ENCODE measurements around the gene PPP6R2. TPM values are rescaled to one million over a fixed set of nuclear protein-coding genes. Genes with fewer than 3 reads are reported as not detected.
A peak's percentile ranks its signal among the peaks of the same experiment; 100 is the strongest.

The PPP6R2 gene
- total RNA-seq, 1 donor from 2014 or later, result 67.0 TPM

GRCh38 chr22:50469377-50470305 is 126.5 kb downstream of the PPP6R2 start:
- peak; percentile 31 for DNase-seq

GRCh38 chr22:50470491-50470890 is 127.4 kb downstream of the PPP6R2 start:
- DNase-seq, result no peak

- no peak for DNase-seq
These were observed 128.2 kb downstream of the PPP6R2 start for GRCh38 chr22:50471197-50471847.

GRCh38 chr22:50471962-50472361 is 128.8 kb downstream of the PPP6R2 start:
- no peak for DNase-seq

- peak; percentile 42 for DNase-seq
These were observed 130.0 kb downstream of the PPP6R2 start for GRCh38 chr22:50473088-50473487.

GRCh38 chr22:50473855-50474671 is 130.9 kb downstream of the PPP6R2 start:
- peak; percentile 63 for DNase-seq

GRCh38 chr22:50474710-50475651 is 131.9 kb downstream of the PPP6R2 start, which contains the start of gene SBF1:
Gene SBF1, minus strand, starts transcription at chr22:50475035. Its CDS starts 195 bp downstream, at chr22:50474840.
- peak; percentile 95 for DNase-seq

GRCh38 chr22:50475652-50476002 is 132.5 kb downstream of the PPP6R2 start:
- DNase-seq, result no peak

GRCh38 chr22:50476868-50477267 is 133.7 kb downstream of the PPP6R2 start:
- DNase-seq, result no peak

- DNase-seq, result no peak
These were observed 134.8 kb downstream of the PPP6R2 start for GRCh38 chr22:50477923-50478322.

GRCh38 chr22:50479721-50480120 is 136.6 kb downstream of the PPP6R2 start:
- no peak for DNase-seq

- no peak for DNase-seq
These were observed 137.9 kb downstream of the PPP6R2 start for GRCh38 chr22:50481045-50481439.

- no peak for DNase-seq
These were observed 138.4 kb downstream of the PPP6R2 start, which contains the start of gene ADM2 for GRCh38 chr22:50481440-50482106. Gene ADM2, plus strand, starts transcription at chr22:50481543. Its CDS starts 305 bp downstream, at chr22:50481848.

- no peak for DNase-seq
These were observed 139.3 kb downstream of the PPP6R2 start for GRCh38 chr22:50482107-50483074.

GRCh38 chr22:50483106-50483505 is 140.0 kb downstream of the PPP6R2 start:
- DNase-seq, result no peak

- DNase-seq, result no peak
These were observed 140.4 kb downstream of the PPP6R2 start for GRCh38 chr22:50483556-50483955.

GRCh38 chr22:50483977-50484853 is 141.1 kb downstream of the PPP6R2 start:
- DNase-seq, result no peak

GRCh38 chr22:50485221-50486131 is 142.3 kb downstream of the PPP6R2 start:
- DNase-seq, result no peak

Measured in dermis blood vessel endothelial cell (primary cell).